Psoas muscle (tissue), 8 donors: ENCODE results near the gene DEPDC5. TPM values are rescaled to one million over a fixed set of nuclear protein-coding genes. Genes with fewer than 3 reads are reported as not detected.

Experiments
- ATAC-seq, 4 donors: fragments of 200-7000 bp; cut with Tn5 transposase; one replicate each; pipeline ENCODE4 v1.9.1; 2020; ENCODE audit warnings: moderate library complexity in 3 of 4, mild to moderate bottlenecking in 2 of 4
- DNase-seq, 2 donors: peaks; one replicate each; pipeline ENCODE4 v3.0.0-alpha.2; 2020
- H3K27ac ChIP-seq: fragments of 200-600 bp; one replicate; pipeline ENCODE4 v1.8.0; 2022
- H3K27me3 ChIP-seq, 3 donors: fragments of 200-600 bp in 1 of 3; one replicate each; pipeline versions ENCODE4 v1.6.1 to v1.8.0; 2013 to 2022; ENCODE audit warnings: low read length in 2 of 3, mild to moderate bottlenecking in 2 of 3, moderate library complexity in 1 of 3; ENCODE audit not compliant: insufficient read depth in 3 of 3
- H3K36me3 ChIP-seq, 2 donors: fragments of 200-600 bp in 1 of 2; one replicate each; pipeline versions ENCODE4 v1.6.1 to v1.8.0; 2013 to 2022; ENCODE audit warnings: low read depth in 1 of 2, mild to moderate bottlenecking in 1 of 2, moderate library complexity in 1 of 2; ENCODE audit not compliant: insufficient read depth in 1 of 2
- H3K4me1 ChIP-seq: fragments of 200-600 bp; one replicate; pipeline ENCODE4 v1.8.0; 2022
- H3K4me3 ChIP-seq: fragments of 200-600 bp; one replicate; pipeline ENCODE4 v1.8.0; 2022; ENCODE audit warnings: mild to moderate bottlenecking
- H3K9me3 ChIP-seq: fragments of 200-600 bp; one replicate; pipeline ENCODE4 v1.8.0; 2022
- CTCF ChIP-seq: fragments of 200-600 bp; IDR thresholded peaks from one replicate; pipeline ENCODE4 v1.8.0; 2022; ENCODE audit warnings: antibody characterized with exemption
- WGBS, 3 donors: extraction: QIAGEN DNeasy Blood & Tissue Kit; methylation state at CpG; one replicate each; pipeline versions ENCODE4 v1.1.6 to v1.1.7; 2013; 5-methylcytosine and 5-hydroxymethylcytosine counted together
- intact Hi-C, 2 donors: fragments of 100-400 bp; cut with DNase I; formaldehyde crosslinking; loops; one replicate each; pipeline versions ENCODE4 v1.11.0 to v1.14.2; 2022
- polyA plus RNA-seq, 3 donors: library from polyadenylated mRNA; stranded (reverse); fragments of 200-250 nt; gene quantifications; one replicate each; pipeline ENCODE4 v1.2.3, GENCODE V29; 2013
- total RNA-seq, 4 donors: library from RNA; stranded (reverse); fragmentation: NEBNext Ultra II Directional in 2 of 4; extraction: Animal tissue kit (Norgen Biotek cat#: 25700) in 2 of 4; gene quantifications; one replicate each; pipeline versions ENCODE4 v1.2.1 to v1.2.4, GENCODE V29; 2021 to 2023
- donor health status: healthy with polysubstance abuse.
- donor health status: DM: no; HTN: no; CAD: no; lungs with moderate emphysema.
- donor health status: Bipolar disorder and iron deficiency.
- donor health status: healthy.
- donor health status: DM: yes; HTN: yes; CAD: no.
- donor health status: DM: no; HTN: no; CAD: no.
- donor health status: DM: no; HTN: no; CAD: no.
- donor health status: DM: yes; HTN: yes; CAD: no.

DEPDC5 gene
- total and polyA plus RNA-seq, 7 donors, result 6.3 to 15.6 (median 9.1) TPM

GRCh38 chr22:31906086-31906485, 152.3 kb downstream of the DEPDC5 start:
- no peak for DNase-seq
- H3K36me3 ChIP-seq, result peaks cover 4 to 26% of the 10 kb centered on the region in 2 donors

GRCh38 chr22:31906569-31906968, 152.8 kb downstream of the DEPDC5 start:
- no peaks in the 10 kb centered on the region for H3K4me1 ChIP-seq
- intact Hi-C loops, result no loop called here
- ATAC-seq (no peak), DNase-seq (no peak)
- no peaks in the 10 kb centered on the region for H3K27me3 ChIP-seq
- peaks cover 4 to 22% of the 10 kb centered on the region in 2 donors for H3K36me3 ChIP-seq
- H3K9me3 ChIP-seq, result no peaks in the 10 kb centered on the region
- TF ChIP-seq CTCF, result no peak
- H3K27ac ChIP-seq, result no peak overlapping the region
- WGBS, 3 donors, result 71 to 74% (median 73%) methylated on average over 5 of the region's 5 CpGs
- no peak overlapping the region for H3K4me3 ChIP-seq

More at GRCh38 chr22:31906086-31906485, 152.3 kb downstream of the DEPDC5 start:
- no peak overlapping the region for H3K27ac ChIP-seq
- H3K27me3 ChIP-seq, result no peaks in the 10 kb centered on the region
- no peaks in the 10 kb centered on the region for H3K4me1 ChIP-seq
- WGBS, 3 donors, result 81 to 88% (median 87%) methylated on average over 16 of the region's 16 CpGs
- H3K9me3 ChIP-seq, result no peaks in the 10 kb centered on the region
- intact Hi-C loops, result no loop called here
- ATAC-seq, result no peak
- no peak overlapping the region for H3K4me3 ChIP-seq
- no peak for TF ChIP-seq CTCF

GRCh38 chr22:31909977-31910376, 156.2 kb downstream of the DEPDC5 start:
- TF ChIP-seq CTCF, result no peak
- Histone ChIP-seq H3K27me3 (no peaks in the 10 kb centered on the region), H3K36me3 (peaks cover 0 to 9% of the 10 kb centered on the region in 2 donors), H3K9me3 (no peaks in the 10 kb centered on the region), H3K4me1 (no peaks in the 10 kb centered on the region), H3K27ac (no peak overlapping the region), H3K4me3 (no peak overlapping the region)
- WGBS, 3 donors, result 71 to 83% (median 81%) methylated on average over 5 of the region's 5 CpGs
- ATAC-seq (no peak), DNase-seq (no peak)
- intact Hi-C loops, result no loop called here

GRCh38 chr22:31911565-31912406, 158.0 kb downstream of the DEPDC5 start:
- no peak for ATAC-seq
- TF ChIP-seq CTCF, result no peak
- no peak for DNase-seq
- Histone ChIP-seq H3K4me1 (no peaks in the 10 kb centered on the region), H3K27me3 (no peaks in the 10 kb centered on the region), H3K4me3 (no peak overlapping the region), H3K36me3 (no peaks in the 10 kb centered on the region), H3K27ac (no peak overlapping the region), H3K9me3 (no peaks in the 10 kb centered on the region)
- WGBS, 3 donors, result 92 to 94% (median 93%) methylated on average over 7 of the region's 7 CpGs
- intact Hi-C loops, result no loop called here

GRCh38 chr22:31912407-31912743, 158.6 kb downstream of the DEPDC5 start:
- H3K4me3 ChIP-seq, result no peak overlapping the region
- no peak for ATAC-seq
- H3K9me3 ChIP-seq, result no peaks in the 10 kb centered on the region
- no peak for DNase-seq
- H3K4me1 ChIP-seq, result no peaks in the 10 kb centered on the region
- H3K27me3 ChIP-seq, result no peaks in the 10 kb centered on the region
- intact Hi-C loops, result no loop called here
- H3K27ac ChIP-seq, result no peak overlapping the region
- no peaks in the 10 kb centered on the region for H3K36me3 ChIP-seq
- TF ChIP-seq CTCF, result no peak
- WGBS, 3 donors, result 53 to 73% (median 56%) methylated on average over 1 of the region's 1 CpG
